HG03139 (cell line): ENCODE data around the gene GPR152.

Experiments
- ATAC-seq: cut with Tn5 transposase; IDR thresholded peaks from one replicate; pipeline ENCODE4 v1.9.1; 2021; ENCODE audit not compliant: unreplicated experiment

The GPR152 gene

GRCh38 chr11:67452141-67452952 is at the start of gene GPR152:
Gene GPR152, minus strand, starts transcription at chr11:67452729. Its CDS starts 5 bp downstream, at chr11:67452724.
- ATAC-seq: no peak

- ATAC-seq: no peak
Observed at GRCh38 chr11:67501854-67502253, 49.3 kb upstream of the GPR152 start.

- ATAC-seq: no peak
Observed at GRCh38 chr11:67500831-67501715, 48.5 kb upstream of the GPR152 start.

- ATAC-seq: no peak
Observed at GRCh38 chr11:67500484-67500821, 47.9 kb upstream of the GPR152 start.

GRCh38 chr11:67499808-67500483 is 47.4 kb upstream of the GPR152 start:
- ATAC-seq: no peak

GRCh38 chr11:67498544-67498972 is 46.0 kb upstream of the GPR152 start:
- no peak for ATAC-seq

- ATAC-seq: no peak
Observed at GRCh38 chr11:67497656-67498291, 45.2 kb upstream of the GPR152 start.

GRCh38 chr11:67496113-67496512 is 43.6 kb upstream of the GPR152 start:
- ATAC-seq: no peak

GRCh38 chr11:67495234-67496005 is 42.9 kb upstream of the GPR152 start:
- no peak for ATAC-seq

- ATAC-seq: no peak
Observed at GRCh38 chr11:67494371-67495233, 42.1 kb upstream of the GPR152 start.

- no peak for ATAC-seq
Observed at GRCh38 chr11:67493548-67494370, 41.2 kb upstream of the GPR152 start.

GRCh38 chr11:67492801-67493547 is 40.4 kb upstream of the GPR152 start:
- no peak for ATAC-seq

- no peak for ATAC-seq
Observed at GRCh38 chr11:67492069-67492727, 39.7 kb upstream of the GPR152 start.

GRCh38 chr11:67491276-67492068 is 38.9 kb upstream of the GPR152 start:
- ATAC-seq: no peak

GRCh38 chr11:67490727-67491065 is 38.2 kb upstream of the GPR152 start:
- ATAC-seq: no peak

GRCh38 chr11:67489885-67490726 is 37.6 kb upstream of the GPR152 start:
- ATAC-seq: no peak
